T-cell (primary cell): Measurements from ENCODE around the gene ZFX. TPM values are rescaled to one million over a fixed set of nuclear protein-coding genes. Genes with fewer than 3 reads are reported as not detected.
"Not testable (repeated sequence)": the region's sequence is repeated elsewhere in the genome, so short reads cannot be mapped to it uniquely, and the experiment has no call there.

Experiments
- ATAC-seq, 4 experiments: fragments of 200-7000 bp in 3 of 4; fragments of 150-1000 bp in 1 of 4; cut with Tn5 transposase; replicated peaks in 1 of 4; 1 replicate in 3 of 4; 2 replicates in 1 of 4; pipeline ENCODE4 v1.10.0; 2021; ENCODE audit warnings: moderate library complexity in 3 of 4, mild to moderate bottlenecking in 2 of 4, moderate number of reproducible peaks in 1 of 4
- CTCF ChIA-PET, 2 donors: fragments of 300-600 bp; sonication (Branson Sonifier 250); formaldehyde crosslinking; loops; one replicate each; lab custom pipeline; 2022; ENCODE audit warnings: antibody characterized with exemption in 2 of 2; lab: Charles Lee
- POLR2A ChIA-PET, 2 donors: fragments of 300-600 bp; sonication (Branson Sonifier 250); formaldehyde crosslinking; loops; one replicate each; lab custom pipeline; 2022; ENCODE audit warnings: antibody characterized with exemption in 2 of 2; lab: Charles Lee
- DNase-seq, 35 experiments: peaks; one replicate each; pipeline versions ENCODE4 v3.0.0 to v3.0.0-alpha.2; 2013 to 2023
- H3K27ac ChIP-seq: one replicate; pipeline ENCODE4 v1.5.1; 2013; ENCODE audit warnings: low read length
- H3K27me3 ChIP-seq, 2 experiments: replicated peaks in 1 of 2; 1 replicate in 1 of 2; 2 replicates in 1 of 2; pipeline versions ENCODE4 v1.6.1 to v1.7.0; 2013; ENCODE audit warnings: low read length in 1 of 2, mixed read lengths in 1 of 2; ENCODE audit not compliant: control insufficient read depth in 2 of 2, insufficient read depth in 2 of 2; ENCODE audit errors: extremely low read depth in 1 of 2
- H3K36me3 ChIP-seq, 2 donors: 1 replicate in 1 of 2; 2 replicates in 1 of 2; pipeline versions ENCODE4 v1.6.1 to v1.7.0; 2013; ENCODE audit warnings: low read length in 1 of 2; ENCODE audit not compliant: control insufficient read depth in 2 of 2, insufficient read depth in 1 of 2; ENCODE audit errors: extremely low read depth in 1 of 2
- H3K4me1 ChIP-seq, 2 experiments: 1 replicate in 1 of 2; 2 replicates in 1 of 2; pipeline versions ENCODE4 v1.6.1 to v1.7.0; 2013; ENCODE audit warnings: low read length in 2 of 2, mixed read lengths in 1 of 2; ENCODE audit not compliant: insufficient read depth in 2 of 2, control insufficient read depth in 1 of 2; ENCODE audit errors: extremely low read depth in 1 of 2
- H3K4me3 ChIP-seq, 2 donors: 1 replicate in 1 of 2; 2 replicates in 1 of 2; pipeline versions ENCODE4 v1.5.1 to v1.7.0; 2013; ENCODE audit warnings: mild to moderate bottlenecking in 2 of 2, low read length in 1 of 2, moderate library complexity in 1 of 2; ENCODE audit not compliant: control insufficient read depth in 1 of 2; ENCODE audit errors: extremely low read depth in 1 of 2
- H3K9me3 ChIP-seq: 2 replicates; pipeline ENCODE4 v1.7.0; 2013
- H3K27ac Mint-ChIP-seq, 2 donors: one replicate each; pipeline ENCODE4 v1.8.0; 2020 to 2021; ENCODE audit warnings: mild to moderate bottlenecking in 2 of 2, mixed read lengths in 2 of 2
- H3K27me3 Mint-ChIP-seq, 2 donors: one replicate each; pipeline ENCODE4 v1.8.0; 2021 to 2022; ENCODE audit warnings: mixed read lengths in 2 of 2
- H3K36me3 Mint-ChIP-seq: one replicate; pipeline ENCODE4 v1.8.0; 2021; ENCODE audit warnings: mixed read lengths
- H3K4me1 Mint-ChIP-seq, 3 donors: one replicate each; pipeline ENCODE4 v1.8.0; 2020 to 2022; ENCODE audit warnings: mixed read lengths in 3 of 3, mild to moderate bottlenecking in 1 of 3
- H3K4me3 Mint-ChIP-seq, 3 donors: one replicate each; pipeline ENCODE4 v1.8.0; 2020 to 2022; ENCODE audit warnings: mild to moderate bottlenecking in 3 of 3, mixed read lengths in 3 of 3, moderate library complexity in 3 of 3
- H3K9me3 Mint-ChIP-seq, 3 donors: one replicate each; pipeline ENCODE4 v1.8.0; 2020 to 2022; ENCODE audit warnings: mixed read lengths in 3 of 3
- WGBS: methylation state at CpG from one replicate; pipeline ENCODE4 v1.1.5; 2013; ENCODE audit warnings: missing lambda C conversion rate; ENCODE audit not compliant: insufficient coverage; 5-methylcytosine and 5-hydroxymethylcytosine counted together
- total RNA-seq, 35 experiments: library from RNA in 6 of 35; stranded (reverse) in 6 of 35; fragments of 120-200 nt in 1 of 35; gene quantifications; one replicate each; pipeline versions ENCODE4 v1.2.1 to v1.2.4 and lab custom pipeline; 2013 to 2026

Gene ZFX
- total RNA-seq, 5 donors from 2014 or later (not counting 1 experiment from before 2014, with no cell fraction given), result 52.5 to 95.3 (median 66.5) TPM

- 79% methylated on average over 2 of the region's 8 CpGs for WGBS
- Mint-ChIP-seq H3K27ac (no peak overlapping the region), H3K4me3 (no peak overlapping the region), H3K36me3 (no peaks in the 10 kb centered on the region), H3K27me3 (no peaks in the 10 kb centered on the region), H3K9me3 (no peaks in the 10 kb centered on the region), H3K4me1 (no peaks in the 10 kb centered on the region)
- no peak overlapping the region for H3K27ac ChIP-seq
- DNase-seq, result no peak
- H3K27me3 ChIP-seq, result no peaks in the 10 kb centered on the region
- CTCF ChIA-PET, result no interaction called here
- no peak overlapping the region for H3K4me3 ChIP-seq
- no peaks in the 10 kb centered on the region for H3K4me1 ChIP-seq
- H3K9me3 ChIP-seq, result no peaks in the 10 kb centered on the region
- POLR2A ChIA-PET, result no interaction called here
- H3K36me3 ChIP-seq, result no peaks in the 10 kb centered on the region
- ATAC-seq, result no peak
Observed at GRCh38 chrX:24125028-24125612, 24.4 kb upstream of the ZFX start.

GRCh38 chrX:24131476-24131875, 18.1 kb upstream of the ZFX start:
- Histone ChIP-seq H3K4me1 (no peaks in the 10 kb centered on the region), H3K36me3 (no peaks in the 10 kb centered on the region), H3K27ac (no peak overlapping the region), H3K27me3 (no peaks in the 10 kb centered on the region), H3K4me3 (no peak overlapping the region), H3K9me3 (no peaks in the 10 kb centered on the region)
- no peaks in the 10 kb centered on the region for H3K27me3 Mint-ChIP-seq
- H3K9me3 Mint-ChIP-seq, result no peaks in the 10 kb centered on the region
- WGBS, result no CpG with 5 or more reads among the region's 1 CpG
- H3K36me3 Mint-ChIP-seq, result no peaks in the 10 kb centered on the region
- H3K4me3 Mint-ChIP-seq, result no peak overlapping the region
- H3K4me1 Mint-ChIP-seq, result no peaks in the 10 kb centered on the region
- H3K27ac Mint-ChIP-seq, result no peak overlapping the region
- no peak for ATAC-seq
- CTCF ChIA-PET, result no interaction called here
- POLR2A ChIA-PET, result interaction anchor here in 1 of 2 donors (0.5 kb wide), 1 partner anchor 361 kb away, joined by 7 read pairs; no protein-coding TSS in a partner anchor
- DNase-seq, result no peak

DNA sequence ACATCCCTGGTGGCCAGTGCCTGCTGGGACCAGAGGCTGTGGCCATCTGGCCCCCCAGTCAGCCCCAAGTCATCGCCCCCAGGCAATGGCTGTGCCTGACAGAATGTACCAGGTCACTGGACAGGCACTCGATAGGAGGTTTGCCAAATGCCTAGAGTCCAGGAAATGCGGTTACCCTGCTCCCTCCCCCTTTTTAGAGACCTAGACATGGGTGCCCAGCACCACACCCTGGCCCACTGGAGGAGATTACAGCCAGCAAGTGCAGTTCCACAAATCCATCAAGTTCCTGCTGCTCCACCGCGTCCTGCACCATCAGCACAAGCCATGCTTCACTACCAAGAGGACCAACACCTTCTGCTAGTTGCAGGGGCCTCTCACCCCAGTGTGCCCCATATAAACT, 16.2 kb upstream of the ZFX start:
- Mint-ChIP-seq H3K4me1 (no peaks in the 10 kb centered on the region), H3K27me3 (no peaks in the 10 kb centered on the region), H3K36me3 (no peaks in the 10 kb centered on the region), H3K4me3 (no peak overlapping the region), H3K27ac (no peak overlapping the region), H3K9me3 (no peaks in the 10 kb centered on the region)
- ATAC-seq (no peak), DNase-seq (no peak)
- ChIA-PET POLR2A (no interaction called here), CTCF (no interaction called here)
- Histone ChIP-seq H3K9me3 (no peaks in the 10 kb centered on the region), H3K36me3 (no peaks in the 10 kb centered on the region), H3K27me3 (no peaks in the 10 kb centered on the region), H3K27ac (no peak overlapping the region), H3K4me1 (no peaks in the 10 kb centered on the region), H3K4me3 (no peak overlapping the region)
- WGBS, result no CpG with 5 or more reads among the region's 5 CpGs

DNA sequence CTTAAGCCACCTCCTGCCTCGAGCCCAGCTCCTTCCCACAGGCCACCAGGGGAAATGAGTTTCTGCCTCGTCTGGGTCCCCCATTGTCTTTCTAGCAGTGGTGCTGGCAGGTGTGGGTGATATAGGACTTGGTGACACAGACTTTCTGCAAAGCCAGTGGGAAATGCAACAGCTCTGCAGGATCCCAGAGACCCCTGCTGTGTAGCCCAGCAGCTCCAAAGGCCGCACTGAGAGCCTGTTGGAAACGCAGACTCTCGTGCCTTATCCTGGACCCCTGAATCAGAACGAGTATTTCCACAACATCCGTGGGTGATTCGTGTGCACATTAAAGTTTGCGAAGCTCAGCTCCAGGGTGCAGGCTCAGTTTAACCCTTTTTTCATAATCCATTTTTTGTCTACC, 13.8 kb upstream of the ZFX start:
- H3K36me3 ChIP-seq, H3K27me3 ChIP-seq, H3K4me1 ChIP-seq, H3K4me1 Mint-ChIP-seq, DNase-seq, CTCF ChIA-PET, H3K9me3 Mint-ChIP-seq, H3K4me3 ChIP-seq, H3K27ac Mint-ChIP-seq, H3K27ac ChIP-seq, H3K36me3 Mint-ChIP-seq, H3K27me3 Mint-ChIP-seq, ATAC-seq, H3K4me3 Mint-ChIP-seq, H3K9me3 ChIP-seq, POLR2A ChIA-PET: not testable (repeated sequence)
- no CpG with 5 or more reads among the region's 9 CpGs for WGBS

- DNase-seq (no peak), ATAC-seq (no peak)
- Mint-ChIP-seq H3K4me3 (no peak overlapping the region), H3K36me3 (no peaks in the 10 kb centered on the region), H3K9me3 (no peaks in the 10 kb centered on the region), H3K27me3 (no peaks in the 10 kb centered on the region), H3K4me1 (peaks cover 0 to 2% (median 0%) of the 10 kb centered on the region in 3 donors), H3K27ac (no peak overlapping the region)
- H3K9me3 ChIP-seq, result no peaks in the 10 kb centered on the region
- no peaks in the 10 kb centered on the region for H3K27me3 ChIP-seq
- no peak overlapping the region for H3K27ac ChIP-seq
- H3K36me3 ChIP-seq, result no peaks in the 10 kb centered on the region
- POLR2A ChIA-PET, result no interaction called here
- no peak overlapping the region for H3K4me3 ChIP-seq
- CTCF ChIA-PET, result no interaction called here
- H3K4me1 ChIP-seq, result no peaks in the 10 kb centered on the region
Observed at GRCh38 chrX:24137192-24137591, 12.3 kb upstream of the ZFX start.

DNA sequence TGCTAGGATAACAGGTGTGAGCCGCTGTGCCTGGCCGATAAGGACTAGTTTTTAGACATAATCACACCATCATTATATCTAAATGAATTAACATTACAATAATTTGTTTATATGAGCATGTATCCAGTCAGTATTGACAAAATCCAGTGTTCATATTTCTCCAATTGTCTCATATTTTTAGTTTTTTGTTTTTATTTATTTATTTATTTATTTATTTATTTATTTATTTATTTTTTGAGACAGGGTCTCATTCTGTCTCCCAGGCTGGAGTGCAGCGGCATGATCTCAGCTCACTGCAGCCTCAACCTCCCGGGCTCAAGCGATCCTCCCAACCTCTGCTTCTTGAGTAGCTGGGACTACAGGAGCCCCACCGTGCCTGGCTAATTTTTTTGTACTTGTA, 5.5 kb upstream of the ZFX start:
- POLR2A ChIA-PET, H3K27ac ChIP-seq, H3K4me3 ChIP-seq, DNase-seq, ATAC-seq, H3K9me3 Mint-ChIP-seq, H3K36me3 Mint-ChIP-seq, H3K27me3 ChIP-seq, H3K9me3 ChIP-seq, H3K27ac Mint-ChIP-seq, H3K27me3 Mint-ChIP-seq, H3K36me3 ChIP-seq, H3K4me3 Mint-ChIP-seq: not testable (repeated sequence)
- no CpG with 5 or more reads among the region's 6 CpGs for WGBS
- peaks cover 37 to 40% (median 39%) of the 10 kb centered on the region in 3 donors for H3K4me1 Mint-ChIP-seq
- peaks cover 6 to 16% of the 10 kb centered on the region in 2 experiments for H3K4me1 ChIP-seq
- CTCF ChIA-PET, result interaction anchor here in 1 of 2 donors (0.5 kb wide), 1 partner anchor 118 kb away, joined by 8 read pairs; no protein-coding TSS in a partner anchor

DNA sequence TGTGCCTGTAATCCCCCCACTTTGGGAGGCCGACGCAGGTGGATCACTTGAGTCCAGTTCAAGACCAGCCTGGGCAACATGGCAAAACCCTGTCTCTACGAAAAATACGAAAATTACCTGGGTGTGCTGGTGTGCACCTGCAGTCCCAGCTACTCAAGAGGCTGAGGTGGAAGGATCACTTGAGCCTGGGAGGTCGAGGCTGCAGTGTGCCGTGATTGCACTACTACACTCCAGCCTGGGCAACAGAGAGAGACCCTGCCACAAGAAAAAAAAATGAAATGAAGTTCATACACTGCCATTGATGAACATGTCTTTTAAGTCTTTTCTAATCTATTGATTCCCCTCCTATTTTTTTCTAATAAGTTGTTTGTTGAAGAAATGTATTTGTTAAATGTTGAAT, 5.0 kb upstream of the ZFX start:
- no peak for ATAC-seq
- no peaks in the 10 kb centered on the region for H3K27me3 ChIP-seq
- H3K4me3 ChIP-seq, result no peak overlapping the region
- no peak overlapping the region for H3K27ac ChIP-seq
- H3K27me3 Mint-ChIP-seq, result no peaks in the 10 kb centered on the region
- no peak for DNase-seq
- no peak overlapping the region for H3K4me3 Mint-ChIP-seq
- peaks cover 37 to 40% (median 39%) of the 10 kb centered on the region in 3 donors for H3K4me1 Mint-ChIP-seq
- CTCF ChIA-PET, result no interaction called here
- no peak overlapping the region for H3K27ac Mint-ChIP-seq
- H3K36me3 Mint-ChIP-seq, result no peaks in the 10 kb centered on the region
- H3K9me3 Mint-ChIP-seq, result no peaks in the 10 kb centered on the region
- WGBS, result no CpG with 5 or more reads among the region's 6 CpGs
- no peaks in the 10 kb centered on the region for H3K9me3 ChIP-seq
- POLR2A ChIA-PET, result interaction anchor here in 1 of 2 donors (0.6 kb wide), 2 partner anchors 90 to 804 kb away, joined by 4 to 10 read pairs; no protein-coding TSS in a partner anchor
- H3K36me3 ChIP-seq, result no peaks in the 10 kb centered on the region
- H3K4me1 ChIP-seq, result peaks cover 6 to 16% of the 10 kb centered on the region in 2 experiments
